Measurements from ENCODE around the gene FLT1. TPM values are rescaled to one million over a fixed set of nuclear protein-coding genes. Genes with fewer than 3 reads are reported as not detected.

FLT1 gene
- total RNA-seq, 2 donors from 2014 or later, result 3.2 to 10.3 TPM

DNA sequence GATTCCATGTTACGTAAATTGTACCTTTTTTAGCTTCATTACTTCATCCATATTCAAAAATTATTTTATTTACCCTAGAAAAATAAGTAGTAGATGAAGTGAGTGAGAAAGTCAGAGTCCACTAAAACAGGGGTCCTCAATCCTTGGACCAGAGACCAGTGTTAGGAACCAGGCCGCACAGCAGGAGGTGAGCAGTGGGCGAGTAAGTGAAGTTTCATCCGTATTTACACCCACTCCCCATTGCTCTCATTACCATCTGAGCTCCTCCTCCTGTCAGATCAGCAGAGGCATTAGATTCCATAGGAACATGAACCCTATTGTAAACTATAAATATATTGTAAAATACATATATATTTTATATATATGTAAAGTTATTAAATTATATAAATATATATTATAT is 237.6 kb downstream of the FLT1 start:
- H3K4me1 Mint-ChIP-seq, result peaks cover 3% of the 10 kb centered on the region
- Histone ChIP-seq H3K27ac (ENCODE audit: low read depth, low read length) (no peak overlapping the region), H3K9ac (ENCODE audit: extremely low read depth, low read length, poor library complexity, severe bottlenecking) (no peak overlapping the region), H3K4me3 (ENCODE audit: low read length) (no peak overlapping the region), H3K36me3 (ENCODE audit: control insufficient read depth, insufficient read depth, low read length) (peaks cover 81% of the 10 kb centered on the region), H3K27me3 (ENCODE audit: control insufficient read depth, insufficient read depth, low read length, poor library complexity, severe bottlenecking) (no peaks in the 10 kb centered on the region), H3K4me1 (ENCODE audit: control insufficient read depth, insufficient read depth, low read length) (no peaks in the 10 kb centered on the region), H3K9me3 (ENCODE audit: control insufficient read depth, low read length) (no peaks in the 10 kb centered on the region)
- no peaks in the 10 kb centered on the region for H3K9me3 Mint-ChIP-seq
- no peaks in the 10 kb centered on the region for H3K27me3 Mint-ChIP-seq (ENCODE audit: insufficient read depth)
- H3K4me3 Mint-ChIP-seq, result no peak overlapping the region
- TF ChIP-seq CTCF (conservative IDR thresholded peaks at IDR 0.05), result no peak
- H3K27ac Mint-ChIP-seq, result no peak overlapping the region
- peaks cover 55% of the 10 kb centered on the region for H3K36me3 Mint-ChIP-seq (ENCODE audit: low read depth)
- DNase-seq, result no peak
- 92% methylated on average over 3 of the region's 4 CpGs; no CpG with 5 or more reads in 1 of the 2 experiments for WGBS, 2 experiments (ENCODE audit: insufficient coverage in 1 of 2, insufficient read length in 1 of 2)

DNA sequence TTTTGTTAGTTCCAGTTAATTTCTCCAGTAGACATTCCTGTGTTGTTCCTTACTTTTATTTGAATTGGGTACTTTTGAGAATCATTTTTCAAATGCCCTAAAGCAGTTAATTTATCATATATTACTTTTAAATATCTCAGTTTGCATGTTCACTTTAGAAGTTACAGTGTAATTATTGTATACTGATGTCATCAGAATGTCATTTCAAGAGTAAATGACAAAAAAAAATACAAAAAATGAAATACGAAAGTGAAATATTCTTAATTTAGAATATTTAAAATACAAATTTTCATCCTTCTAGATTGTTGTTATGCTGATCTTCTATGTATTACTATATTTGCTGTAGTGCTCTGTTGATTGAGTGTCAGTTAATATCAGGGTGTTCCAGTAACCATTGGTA is 242.4 kb downstream of the FLT1 start:
- no peaks in the 10 kb centered on the region for H3K4me1 Mint-ChIP-seq
- WGBS, 2 experiments (ENCODE audit: insufficient coverage in 1 of 2, insufficient read length in 1 of 2), result no CpG with 5 or more reads among the region's 1 CpG
- H3K4me1 ChIP-seq (ENCODE audit: control insufficient read depth, insufficient read depth, low read length), result no peaks in the 10 kb centered on the region

DNA sequence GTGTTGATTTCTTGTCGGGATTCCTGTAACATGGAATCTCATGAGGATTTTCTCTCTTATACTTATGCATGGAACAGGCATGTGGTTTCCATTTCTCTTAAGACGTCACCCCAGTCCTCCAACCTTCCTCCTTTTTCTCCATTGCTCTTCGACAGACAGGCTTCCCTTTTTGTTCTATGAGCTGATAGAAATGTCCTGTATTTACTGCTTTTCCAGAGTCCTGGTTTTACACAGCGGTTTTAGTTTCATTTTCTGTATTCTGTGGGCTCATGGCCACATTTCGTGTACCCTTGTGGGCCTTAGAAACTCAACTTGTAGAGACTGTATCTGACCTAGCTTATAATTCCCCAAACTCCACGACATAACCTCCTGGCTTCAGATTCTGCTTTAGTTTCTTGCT is 243.5 kb downstream of the FLT1 start:
- H3K27ac ChIP-seq (ENCODE audit: low read depth, low read length), result no peak overlapping the region
- no peaks in the 10 kb centered on the region for H3K4me1 Mint-ChIP-seq
- peak overlapping the region; percentile 39 for H3K27ac Mint-ChIP-seq
- no peaks in the 10 kb centered on the region for H3K9me3 ChIP-seq (ENCODE audit: control insufficient read depth, low read length)
- peaks cover 61% of the 10 kb centered on the region for H3K36me3 Mint-ChIP-seq (ENCODE audit: low read depth)
- H3K9ac ChIP-seq (ENCODE audit: extremely low read depth, low read length, poor library complexity, severe bottlenecking), result no peak overlapping the region
- H3K27me3 ChIP-seq (ENCODE audit: control insufficient read depth, insufficient read depth, low read length, poor library complexity, severe bottlenecking), result no peaks in the 10 kb centered on the region
- H3K4me3 Mint-ChIP-seq, result no peak overlapping the region
- DNase-seq, result no peak
- H3K4me1 ChIP-seq (ENCODE audit: control insufficient read depth, insufficient read depth, low read length), result no peaks in the 10 kb centered on the region
- H3K9me3 Mint-ChIP-seq, result no peaks in the 10 kb centered on the region
- 88 to 97% methylated on average over 4 to 6 of the region's 6 CpGs for WGBS, 2 experiments (ENCODE audit: insufficient coverage in 1 of 2, insufficient read length in 1 of 2)
- H3K27me3 Mint-ChIP-seq (ENCODE audit: insufficient read depth), result no peaks in the 10 kb centered on the region
- H3K36me3 ChIP-seq (ENCODE audit: control insufficient read depth, insufficient read depth, low read length), result peaks cover 55% of the 10 kb centered on the region
- no peak for TF ChIP-seq CTCF (conservative IDR thresholded peaks at IDR 0.05)
- no peak overlapping the region for H3K4me3 ChIP-seq (ENCODE audit: low read length)

More for the DNA sequence above, 242.4 kb downstream of the FLT1 start:
- Histone ChIP-seq H3K9ac (ENCODE audit: extremely low read depth, low read length, poor library complexity, severe bottlenecking) (no peak overlapping the region), H3K36me3 (ENCODE audit: control insufficient read depth, insufficient read depth, low read length) (peaks cover 62% of the 10 kb centered on the region), H3K27ac (ENCODE audit: low read depth, low read length) (no peak overlapping the region), H3K9me3 (ENCODE audit: control insufficient read depth, low read length) (no peaks in the 10 kb centered on the region), H3K27me3 (ENCODE audit: control insufficient read depth, insufficient read depth, low read length, poor library complexity, severe bottlenecking) (no peaks in the 10 kb centered on the region), H3K4me3 (ENCODE audit: low read length) (no peak overlapping the region)
- Mint-ChIP-seq H3K27me3 (ENCODE audit: insufficient read depth) (no peaks in the 10 kb centered on the region), H3K36me3 (ENCODE audit: low read depth) (peaks cover 62% of the 10 kb centered on the region), H3K27ac (no peak overlapping the region), H3K4me3 (no peak overlapping the region), H3K9me3 (no peaks in the 10 kb centered on the region)
- DNase-seq, result no peak
- no peak for TF ChIP-seq CTCF (conservative IDR thresholded peaks at IDR 0.05)
